Measurements from ENCODE around the gene KLHL24.
"Not testable (repeated sequence)": the region's sequence is repeated elsewhere in the genome, so short reads cannot be mapped to it uniquely, and the experiment has no call there.

The KLHL24 gene

DNA sequence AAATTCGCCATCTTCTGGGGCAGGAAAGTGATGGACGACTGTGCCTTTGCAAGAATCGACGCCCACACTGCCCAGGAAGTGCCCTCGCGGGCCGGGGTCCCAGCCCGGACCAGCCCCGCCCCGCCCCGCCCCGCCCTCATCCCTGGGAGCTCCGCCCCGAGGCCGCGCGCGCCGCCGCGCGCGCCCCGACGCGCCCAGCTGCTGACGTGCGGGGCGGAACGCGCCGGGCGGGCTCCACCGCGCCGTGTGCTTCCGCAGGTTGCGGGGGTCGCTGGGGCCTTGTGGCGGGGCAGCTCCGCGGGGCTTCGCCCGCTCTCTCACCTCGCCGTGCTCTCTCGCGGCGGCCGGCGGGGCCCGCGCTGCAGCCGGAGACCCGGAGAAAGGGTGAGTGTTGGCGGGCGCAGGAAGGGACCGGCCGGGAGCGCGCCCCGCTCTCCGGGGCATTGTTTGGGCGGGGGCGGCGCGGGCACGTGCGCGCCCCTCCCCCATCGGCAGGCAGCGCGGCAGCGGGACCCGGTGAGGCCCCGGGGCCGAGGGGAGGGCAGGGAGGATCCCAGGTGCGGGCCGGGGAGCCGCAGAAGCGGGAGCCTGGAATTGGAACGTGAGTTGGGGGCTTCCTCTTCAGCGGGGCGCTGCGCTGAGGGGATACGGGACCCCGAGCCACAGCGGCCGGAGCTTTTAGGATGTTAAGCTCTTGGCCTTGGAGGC, 62.3 kb downstream of the KLHL24 start, which contains the start of gene YEATS2:
YEATS2 (plus strand) TSS at position 188 of the 708 bp plus-strand sequence. CDS start 17,366 bp downstream, outside the sequence.
- DNase-seq (ENCODE audit: low read depth) = peak; percentile 80

DNA sequence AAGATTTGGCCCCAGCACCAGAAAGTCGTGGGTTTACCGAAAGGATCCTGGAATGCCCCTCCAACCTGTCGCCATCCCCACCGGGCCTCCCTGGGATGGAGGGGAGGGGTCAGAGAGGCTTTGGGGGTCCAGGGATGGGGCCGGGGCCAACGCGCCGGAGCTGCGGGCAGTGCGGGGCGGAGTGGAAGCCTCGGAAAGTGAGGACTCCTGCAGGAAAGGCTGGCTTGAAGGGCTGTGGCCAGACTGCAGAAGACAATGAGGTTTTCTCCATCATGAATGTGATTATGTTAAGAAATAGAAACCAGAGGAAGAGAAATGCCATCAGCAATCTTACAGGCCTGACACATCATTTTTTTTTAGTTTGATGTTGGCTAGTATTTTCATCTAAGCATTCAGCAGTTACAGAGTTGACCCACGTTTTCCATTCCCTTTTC, 62.9 kb downstream of the KLHL24 start:
- peak; percentile 25 for DNase-seq (ENCODE audit: low read depth)

DNA sequence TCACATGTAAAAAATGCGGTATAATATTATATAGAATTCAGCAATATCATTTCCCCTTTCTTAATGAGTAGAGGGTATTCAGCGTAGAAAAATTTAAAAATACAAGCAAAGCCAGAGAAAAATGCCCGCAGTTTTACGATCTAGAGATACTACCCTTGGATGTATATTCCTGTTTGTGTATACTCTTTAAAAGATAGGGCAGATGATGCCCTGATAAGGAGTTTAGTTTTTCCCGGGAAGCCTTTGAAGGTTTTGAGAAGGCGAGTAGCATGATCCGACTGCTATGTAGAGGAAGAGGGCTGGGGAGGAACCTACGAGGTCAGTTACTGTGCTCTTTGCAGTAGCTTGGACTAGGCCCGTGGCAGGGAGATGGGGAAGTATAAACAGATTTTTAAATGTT, 63.3 kb downstream of the KLHL24 start:
- no peak for DNase-seq (ENCODE audit: low read depth)

DNA sequence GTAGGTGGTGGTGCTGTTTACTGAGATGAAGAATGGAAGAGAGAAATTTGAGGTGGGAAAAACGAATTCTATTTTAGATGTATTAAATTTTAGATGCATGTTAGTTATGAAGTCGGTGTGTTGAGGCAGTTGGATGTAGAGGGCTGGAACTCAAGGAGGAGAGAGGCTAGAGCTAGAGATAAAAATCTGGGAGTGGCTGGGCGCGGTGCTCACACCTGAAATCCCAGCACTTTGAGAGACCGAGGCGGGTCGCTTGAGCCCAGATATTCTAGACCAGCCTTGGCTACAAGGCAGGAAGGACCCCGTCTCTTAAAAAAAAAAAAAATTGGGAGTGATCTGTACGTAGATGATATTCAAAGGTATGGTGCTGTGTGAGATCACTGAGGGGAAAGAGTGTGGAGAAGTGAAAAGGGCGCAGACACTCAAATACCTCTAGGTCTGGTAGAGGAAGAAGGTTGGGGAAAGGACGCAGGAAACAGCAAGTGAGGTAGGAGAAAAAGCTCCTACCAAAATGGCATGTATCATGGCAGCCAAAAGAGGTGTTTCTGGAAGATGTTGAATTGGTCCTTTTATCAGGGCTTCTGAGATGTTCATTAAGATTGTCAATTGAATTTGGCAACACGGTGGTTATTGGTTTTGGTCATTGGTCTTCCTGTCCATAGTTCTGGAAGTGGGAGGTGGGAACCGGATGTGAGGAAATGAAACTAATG, 64.0 kb downstream of the KLHL24 start:
- DNase-seq (ENCODE audit: low read depth) = no peak

DNA sequence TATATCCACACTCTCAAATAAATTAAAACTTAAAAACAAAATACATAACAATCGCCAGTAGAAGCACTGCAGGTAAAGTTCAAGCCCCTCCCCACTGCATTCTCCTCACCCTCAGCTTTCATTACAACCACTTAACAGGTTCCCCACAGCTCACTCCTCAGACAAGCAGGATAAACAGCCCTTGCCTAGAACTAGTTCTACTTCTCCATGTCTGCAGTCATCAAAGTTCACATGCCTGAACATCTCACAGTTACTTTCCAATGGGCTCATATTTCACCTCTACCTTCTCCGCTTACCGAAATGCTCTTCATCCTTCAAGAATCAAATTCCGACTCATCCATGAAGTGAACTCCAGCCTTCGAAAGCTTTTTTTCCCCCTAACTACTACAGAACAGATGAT, 66.3 kb downstream of the KLHL24 start:
- no peak for DNase-seq (ENCODE audit: low read depth)

DNA sequence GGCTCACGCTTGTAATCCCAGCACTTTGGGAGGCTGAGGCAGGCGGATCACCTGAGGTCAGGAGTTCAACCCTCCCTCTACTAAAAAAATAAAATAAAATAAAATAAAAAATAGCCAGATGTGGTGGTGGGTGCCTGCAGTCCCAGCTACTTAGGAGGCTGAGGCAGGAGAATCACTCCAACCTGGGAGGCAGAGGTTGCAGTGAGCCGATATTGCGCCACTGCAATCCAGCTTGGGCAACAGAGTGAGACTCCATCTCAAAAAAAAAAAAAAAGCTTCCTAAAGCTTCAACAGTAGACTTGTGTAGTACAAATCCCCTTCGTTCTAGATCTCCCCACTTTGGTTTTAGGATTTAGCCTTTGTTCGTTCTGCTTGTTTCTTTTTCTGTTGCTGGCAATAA, 68.5 kb downstream of the KLHL24 start:
- not testable (repeated sequence) for DNase-seq (ENCODE audit: low read depth)

DNA sequence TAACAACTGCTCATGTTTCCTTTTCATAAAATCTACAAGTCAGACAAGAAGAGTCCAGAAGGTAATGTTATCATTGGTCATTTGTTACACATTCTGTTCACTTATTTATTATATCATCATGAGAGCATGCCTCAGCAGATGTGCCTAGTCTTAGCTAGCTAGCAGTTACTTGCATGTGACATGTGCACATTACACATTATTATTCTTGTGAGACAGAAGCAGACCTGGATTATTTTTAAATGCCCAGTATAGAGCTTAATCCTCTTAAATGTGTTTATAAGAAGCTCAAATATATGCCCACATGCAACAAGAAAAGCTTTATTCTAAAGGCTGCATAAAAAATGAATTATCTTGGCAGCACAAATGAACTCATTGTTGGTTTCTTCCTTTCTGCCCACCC, 74.8 kb downstream of the KLHL24 start:
- no peak for DNase-seq (ENCODE audit: low read depth)

DNA sequence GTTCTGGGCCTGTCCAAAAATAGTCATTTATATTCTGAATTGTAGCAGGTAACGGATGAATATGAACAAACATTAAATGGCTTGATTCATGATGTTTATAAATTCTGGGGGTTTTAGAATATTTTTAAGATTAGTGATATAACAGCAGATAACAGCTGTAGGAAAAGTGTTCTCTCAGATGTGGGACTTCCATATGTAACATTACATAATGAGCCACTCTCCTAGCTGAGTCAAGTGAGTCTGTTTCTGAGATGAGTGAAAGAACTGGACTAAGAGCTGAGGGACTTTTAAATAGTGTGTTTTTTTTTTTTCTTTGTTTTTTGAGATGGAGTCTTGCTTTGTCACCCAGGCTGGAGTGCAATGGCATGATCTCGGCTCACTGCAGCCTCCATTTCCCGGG, 76.1 kb downstream of the KLHL24 start:
- no peak for DNase-seq (ENCODE audit: low read depth)

DNA sequence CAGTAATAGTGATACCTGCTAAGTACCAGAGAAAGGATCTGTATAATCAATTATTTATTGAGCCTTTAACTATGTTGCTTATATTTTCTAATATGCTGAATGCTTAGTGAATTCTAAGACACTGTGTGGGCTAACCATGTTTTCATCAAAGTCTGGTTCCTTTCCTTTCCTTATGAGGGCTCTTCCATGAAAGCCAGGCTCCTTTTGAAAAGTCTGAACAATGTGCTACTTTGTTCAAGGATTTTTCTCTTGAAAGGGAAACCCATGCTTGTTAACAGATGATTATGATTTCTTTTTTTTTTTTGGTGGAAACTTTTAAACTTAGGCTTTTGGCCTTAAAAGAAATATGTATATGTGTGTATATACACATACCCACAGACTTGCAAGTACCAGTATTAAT, 79.2 kb downstream of the KLHL24 start:
- no peak for DNase-seq (ENCODE audit: low read depth)

DNA sequence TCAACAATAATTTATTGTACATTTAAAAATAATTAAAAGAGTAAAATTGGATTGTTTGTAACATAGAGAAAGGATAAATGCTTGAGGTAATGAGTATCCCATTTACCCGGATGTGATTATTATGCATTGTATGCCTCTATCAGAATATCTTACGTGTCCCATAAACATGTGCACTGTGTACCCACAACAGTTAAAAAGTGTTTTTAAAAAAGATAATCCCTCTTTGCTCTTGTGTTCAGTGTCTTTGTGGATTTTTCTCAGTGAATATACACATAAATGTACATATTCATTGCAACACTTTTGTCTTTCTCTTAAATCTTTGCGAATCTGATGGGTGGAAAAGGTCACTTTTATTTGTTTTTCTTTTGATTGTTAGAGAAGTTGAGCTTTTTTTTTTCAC, 82.6 kb downstream of the KLHL24 start:
- no peak for DNase-seq (ENCODE audit: low read depth)

DNA sequence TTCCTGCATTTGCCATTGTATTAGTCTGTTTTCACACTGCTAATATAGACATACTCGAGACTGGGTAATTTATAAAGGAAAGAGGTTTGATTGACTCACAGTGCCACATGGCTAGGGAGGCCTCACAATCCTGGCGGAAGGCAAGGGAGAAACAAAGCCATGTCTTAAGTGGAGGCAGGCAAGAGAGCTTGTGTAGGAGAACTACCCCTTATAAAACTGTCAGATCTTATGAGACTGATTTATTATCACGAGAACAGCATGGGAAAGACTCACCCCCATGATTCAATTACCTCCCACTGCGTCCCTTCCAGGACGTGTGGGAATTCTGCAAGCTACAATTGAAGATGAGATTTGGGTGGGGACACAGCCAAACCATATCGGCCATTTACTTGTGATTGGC, 90.0 kb downstream of the KLHL24 start:
- DNase-seq (ENCODE audit: low read depth) = no peak

DNA sequence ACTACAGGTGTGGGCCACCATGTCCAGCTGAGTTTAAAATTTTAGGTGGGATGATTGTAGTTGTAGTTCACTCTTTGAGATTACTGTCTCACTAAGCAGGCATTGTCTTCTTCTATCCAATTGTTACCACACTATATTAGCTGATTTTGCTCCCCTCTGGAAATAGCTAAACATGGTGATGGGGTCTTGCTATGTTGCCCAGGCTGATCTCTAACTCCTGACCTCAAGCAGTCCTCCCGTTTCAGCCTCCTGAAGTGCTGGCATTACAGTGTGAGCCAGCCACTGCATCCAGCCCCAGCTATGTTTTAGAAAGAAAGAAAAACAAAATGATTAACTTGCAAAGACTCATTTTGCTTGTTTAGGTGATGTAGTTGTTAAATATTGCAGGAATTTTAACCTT, 92.8 kb downstream of the KLHL24 start:
- DNase-seq (ENCODE audit: low read depth) = no peak

DNA sequence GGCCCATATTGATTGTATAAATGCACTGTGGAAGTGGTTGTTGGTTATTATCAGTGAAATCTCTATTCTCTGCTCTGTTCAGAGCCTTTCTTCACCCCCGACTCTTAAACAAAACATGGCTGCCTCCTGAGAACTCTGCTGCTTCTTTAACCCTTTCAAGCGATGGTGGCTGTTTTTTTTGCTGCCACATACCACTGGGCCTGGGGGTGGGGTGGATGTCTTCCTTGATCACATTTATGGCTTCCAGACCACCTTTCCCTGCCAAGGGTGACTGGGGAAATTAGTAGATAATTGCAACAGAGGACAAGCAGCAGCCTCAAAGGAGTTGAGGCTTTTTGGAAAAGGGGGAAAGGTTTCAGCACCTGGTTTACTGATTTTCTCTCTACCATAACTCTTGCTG, 94.9 kb downstream of the KLHL24 start:
- no peak for DNase-seq (ENCODE audit: low read depth)

DNA sequence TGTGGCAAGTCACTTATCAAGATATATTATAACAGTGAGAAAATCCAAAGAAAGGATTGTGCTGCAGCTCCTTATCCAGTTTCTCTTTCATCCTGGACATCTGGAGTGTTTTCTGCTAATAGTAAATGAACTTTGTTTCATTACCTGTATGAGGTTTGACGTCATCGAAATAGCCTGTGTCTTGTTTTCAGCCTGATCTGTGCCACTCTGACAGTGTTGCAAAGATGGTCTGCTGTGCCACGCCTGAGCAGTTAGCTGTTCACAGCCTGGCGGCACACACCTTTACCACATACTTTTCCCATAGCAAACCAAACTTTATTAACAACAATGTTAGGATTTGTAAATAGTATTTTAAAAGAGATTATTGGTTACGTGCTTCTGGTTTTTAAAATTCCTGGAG, 96.2 kb downstream of the KLHL24 start:
- no peak for DNase-seq (ENCODE audit: low read depth)

DNA sequence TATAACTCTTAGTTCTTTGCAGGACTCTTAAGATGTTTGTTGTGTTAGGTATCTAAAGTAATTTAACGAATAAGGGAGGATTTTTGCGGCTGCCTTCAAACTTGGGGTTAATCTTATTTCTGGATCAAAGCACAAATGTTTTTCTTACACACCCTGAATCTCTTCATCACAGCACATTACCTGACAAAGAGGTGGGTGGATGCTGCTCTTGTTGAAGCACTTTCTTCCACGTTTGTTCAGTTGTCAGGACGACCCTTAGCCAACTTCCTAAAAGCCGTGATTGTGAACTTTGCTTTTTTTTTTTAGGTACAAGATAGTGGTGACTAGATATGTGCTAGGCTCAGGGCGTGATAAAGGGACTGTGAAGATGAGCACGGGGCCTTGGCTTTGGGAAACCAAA, 98.1 kb downstream of the KLHL24 start:
- no peak for DNase-seq (ENCODE audit: low read depth)

All from activated T-cell treated with anti-CD3 and anti-CD28 coated beads for 48 hours (primary cell).